H1 (cell line): ENCODE data around the gene FRZB. TPM values are rescaled to one million over a fixed set of nuclear protein-coding genes. Genes with fewer than 3 reads are reported as not detected.

Experiments
- CTCF ChIA-PET: fragments of 300-600 bp; sonication (Branson Sonifier 250); formaldehyde crosslinking; loops from one replicate; lab custom pipeline; 2021; ENCODE audit not compliant: partially characterized antibody; lab: Charles Lee
- POLR2A ChIA-PET: fragments of 300-600 bp; sonication (Branson Sonifier 250); formaldehyde crosslinking; loops from one replicate; lab custom pipeline; 2021; ENCODE audit warnings: inconsistent platforms; ENCODE audit not compliant: partially characterized antibody; lab: Charles Lee
- DNase-seq, 2 experiments: peaks; one replicate each; pipeline versions ENCODE4 v3.0.0 to v3.0.0-alpha.2; 2010 to 2022; ENCODE audit warnings: low spot score in 2 of 2, low read depth in 1 of 2, mixed read lengths in 1 of 2
- FAIRE-seq: peaks from 2 replicates; lab custom pipeline; 2011; peaks lifted over from hg19 to GRCh38; lab: Jason Lieb, UNC
- H2AFZ ChIP-seq: 2 replicates; pipeline ENCODE4 v1.8.1; 2012; ENCODE audit warnings: low read length, inconsistent platforms
- H2AK5ac ChIP-seq: 2 replicates; pipeline ENCODE4 v1.6.1; 2013; ENCODE audit warnings: low read depth, low read length
- H2BK120ac ChIP-seq: replicated peaks from 2 replicates; pipeline ENCODE3; 2013; ENCODE audit warnings: low read depth, low read length, inconsistent platforms
- H2BK12ac ChIP-seq: 2 replicates; pipeline ENCODE4 v1.6.1; 2013; ENCODE audit warnings: low read depth, low read length
- H2BK15ac ChIP-seq: 2 replicates; pipeline ENCODE4 v1.6.1; 2013; ENCODE audit warnings: low read length
- H2BK20ac ChIP-seq: 2 replicates; pipeline ENCODE4 v1.6.1; 2013; ENCODE audit warnings: low read length
- H2BK5ac ChIP-seq: 2 replicates; pipeline ENCODE4 v1.6.1; 2013; ENCODE audit warnings: low read depth, low read length
- H3K14ac ChIP-seq: 2 replicates; pipeline ENCODE4 v1.6.1; 2013; ENCODE audit warnings: inconsistent platforms; ENCODE audit not compliant: insufficient read length
- H3K18ac ChIP-seq: 2 replicates; pipeline ENCODE4 v1.6.1; 2013; ENCODE audit warnings: low read length; ENCODE audit errors: extremely low read depth
- H3K23ac ChIP-seq: 2 replicates; pipeline ENCODE4 v1.6.1; 2013; ENCODE audit warnings: inconsistent platforms; ENCODE audit not compliant: insufficient read length
- H3K23me2 ChIP-seq: 2 replicates; pipeline ENCODE4 v1.6.1; 2013; ENCODE audit warnings: low read depth, low read length
- H3K27ac ChIP-seq: 2 replicates; pipeline ENCODE4 v1.6.1; 2011; ENCODE audit warnings: low read depth, low read length, inconsistent platforms
- H3K27me3 ChIP-seq, 4 experiments: replicated peaks in 1 of 4; 1 replicate in 1 of 4; 2 replicates in 3 of 4; pipeline versions ENCODE4 v1.6.1 to v1.8.1; 2011 to 2013; ENCODE audit warnings: low read length in 3 of 4, mild to moderate bottlenecking in 3 of 4, inconsistent platforms in 2 of 4, mixed read lengths in 2 of 4, moderate library complexity in 1 of 4; ENCODE audit not compliant: control insufficient read depth in 3 of 4, insufficient read depth in 3 of 4; ENCODE audit errors: extremely low read depth in 1 of 4
- H3K36me3 ChIP-seq, 4 experiments: 2 replicates each; pipeline versions ENCODE4 v1.6.1 to v1.8.1; 2011 to 2013; ENCODE audit warnings: mild to moderate bottlenecking in 4 of 4, low read length in 3 of 4, moderate library complexity in 2 of 4, control low read depth in 1 of 4, inconsistent platforms in 1 of 4; ENCODE audit not compliant: insufficient read depth in 4 of 4, control insufficient read depth in 2 of 4
- H3K4ac ChIP-seq: replicated peaks from 2 replicates; pipeline ENCODE3; 2013; ENCODE audit warnings: low read length, low read depth, mixed read lengths, inconsistent platforms; ENCODE audit not compliant: insufficient read length
- H3K4me1 ChIP-seq, 4 experiments: replicated peaks in 1 of 4; 1 replicate in 1 of 4; 2 replicates in 3 of 4; pipeline versions ENCODE4 v1.6.1 to v1.8.1; 2011 to 2013; ENCODE audit warnings: low read length in 3 of 4, inconsistent platforms in 2 of 4, mixed read lengths in 1 of 4; ENCODE audit not compliant: insufficient read depth in 4 of 4, control insufficient read depth in 3 of 4
- H3K4me2 ChIP-seq, 2 experiments: 2 replicates each; pipeline versions ENCODE4 v1.6.1 to v1.8.1; 2011 to 2013; ENCODE audit warnings: low read depth in 2 of 2, low read length in 2 of 2, control low read depth in 1 of 2, inconsistent platforms in 1 of 2, mild to moderate bottlenecking in 1 of 2; ENCODE audit not compliant: insufficient read depth in 1 of 2
- H3K4me3 ChIP-seq, 4 experiments: fragments of 200-600, 300-600 bp in 1 of 4; sonication (generic), shearing (Covaris generic), sonication (Bioruptor Twin) in 1 of 4; 2 replicates each; pipeline versions ENCODE4 v1.5.1 to v1.8.1; 2011 to 2016; ENCODE audit warnings: low read length in 4 of 4, low read depth in 3 of 4, control low read depth in 2 of 4, inconsistent platforms in 2 of 4, mild to moderate bottlenecking in 2 of 4, mixed read lengths in 1 of 4, moderate library complexity in 1 of 4; ENCODE audit not compliant: insufficient read depth in 2 of 4; ENCODE audit errors: extremely low read depth in 1 of 4
- H3K56ac ChIP-seq: replicated peaks from 2 replicates; pipeline ENCODE3; 2013; ENCODE audit warnings: low read depth, mild to moderate bottlenecking, mixed read lengths, low read length, inconsistent platforms; ENCODE audit not compliant: insufficient read length
- H3K79me1 ChIP-seq: 2 replicates; pipeline ENCODE4 v1.6.1; 2013; ENCODE audit warnings: low read depth, low read length, control low read depth
- H3K79me2 ChIP-seq, 2 experiments: 2 replicates each; pipeline versions ENCODE4 v1.6.1 to v1.8.1; 2012 to 2013; ENCODE audit warnings: low read length in 2 of 2, mild to moderate bottlenecking in 2 of 2, inconsistent platforms in 1 of 2; ENCODE audit not compliant: insufficient read depth in 2 of 2, control insufficient read depth in 1 of 2
- H3K9ac ChIP-seq, 4 experiments: replicated peaks in 1 of 4; 1 replicate in 1 of 4; 2 replicates in 3 of 4; pipeline versions ENCODE4 v1.6.1 to v1.8.1; 2011 to 2013; ENCODE audit warnings: low read depth in 3 of 4, low read length in 3 of 4, control low read depth in 2 of 4, mild to moderate bottlenecking in 2 of 4, moderate library complexity in 2 of 4, inconsistent platforms in 1 of 4; ENCODE audit errors: extremely low read depth in 1 of 4
- H3K9me3 ChIP-seq, 2 experiments: 2 replicates each; pipeline versions ENCODE4 v1.6.1 to v1.8.1; 2012 to 2013; ENCODE audit warnings: mild to moderate bottlenecking in 2 of 2, moderate library complexity in 2 of 2, control low read depth in 1 of 2, inconsistent platforms in 1 of 2, low read depth in 1 of 2, low read length in 1 of 2, mixed read lengths in 1 of 2; ENCODE audit not compliant: insufficient read depth in 2 of 2
- H4K20me1 ChIP-seq, 2 experiments: replicated peaks in 1 of 2; 2 replicates each; pipeline versions ENCODE3 to v1.8.1; 2011 to 2013; ENCODE audit warnings: inconsistent platforms in 2 of 2, low read length in 2 of 2, mild to moderate bottlenecking in 1 of 2; ENCODE audit not compliant: insufficient read depth in 2 of 2, control insufficient read depth in 1 of 2
- H4K5ac ChIP-seq: 2 replicates; pipeline ENCODE4 v1.6.1; 2013; ENCODE audit warnings: low read length, low read depth, mixed read lengths, inconsistent platforms; ENCODE audit not compliant: insufficient read length
- H4K8ac ChIP-seq: 2 replicates; pipeline ENCODE4 v1.8.0; 2013; ENCODE audit warnings: mild to moderate bottlenecking, moderate library complexity, low read length, inconsistent platforms; ENCODE audit not compliant: insufficient read depth; ENCODE audit errors: extremely low read depth
- H4K91ac ChIP-seq: replicated peaks from 2 replicates; pipeline ENCODE3; 2013; ENCODE audit warnings: low read length, mixed read lengths, inconsistent platforms; ENCODE audit not compliant: insufficient read length
- BRCA1 ChIP-seq: IDR thresholded peaks from 2 replicates; pipeline ENCODE4 v1.6.1; 2012; ENCODE audit warnings: low read depth, low read length, improper control_type of control experiment
- CBX8 ChIP-seq: fragments of 300-800, 300-1000 bp; sonication (generic); IDR thresholded peaks from 2 replicates; pipeline ENCODE4 v1.7.1; 2016; ENCODE audit warnings: low read depth, low read length, borderline replicate concordance
- CHD1 ChIP-seq: IDR thresholded peaks from 2 replicates; pipeline ENCODE4 v1.6.1; 2012; ENCODE audit warnings: low read depth, low read length, improper control_type of control experiment
- CREB1 ChIP-seq: IDR thresholded peaks from 2 replicates; pipeline ENCODE4 v1.6.1; 2012; ENCODE audit warnings: inconsistent platforms
- EP300 ChIP-seq, 2 experiments: IDR thresholded peaks; 1 replicate in 1 of 2; 2 replicates in 1 of 2; pipeline ENCODE4 v1.6.1; 2011 to 2012; ENCODE audit warnings: low read depth in 2 of 2, low read length in 2 of 2, mild to moderate bottlenecking in 2 of 2, borderline replicate concordance in 1 of 2, inconsistent platforms in 1 of 2, moderate library complexity in 1 of 2
- FOSL1 ChIP-seq: IDR thresholded peaks from 2 replicates; pipeline ENCODE4 v1.6.1; 2011; ENCODE audit warnings: mild to moderate bottlenecking, low read depth, low read length, moderate library complexity; ENCODE audit not compliant: insufficient read depth
- JUND ChIP-seq: IDR thresholded peaks from 2 replicates; pipeline ENCODE4 v1.6.1; 2011; ENCODE audit warnings: mild to moderate bottlenecking, improper control_type of control experiment, low read length
- NANOG ChIP-seq: IDR thresholded peaks from 2 replicates; pipeline ENCODE4 v1.6.1; 2011; ENCODE audit warnings: low read length, low read depth, mild to moderate bottlenecking, inconsistent platforms; ENCODE audit not compliant: insufficient read depth, poor library complexity, severe bottlenecking
- POLR2A ChIP-seq, 2 experiments: IDR thresholded peaks; 1 replicate in 1 of 2; 2 replicates in 1 of 2; pipeline ENCODE4 v1.6.1; 2011; ENCODE audit warnings: low read depth in 2 of 2, low read length in 2 of 2, mild to moderate bottlenecking in 2 of 2; ENCODE audit errors: control extremely low read depth in 1 of 2
- RFX5 ChIP-seq: IDR thresholded peaks from 2 replicates; pipeline ENCODE4 v1.6.1; 2011; ENCODE audit warnings: low read depth, low read length, improper control_type of control experiment, borderline replicate concordance
- SIRT6 ChIP-seq: IDR thresholded peaks from one replicate; pipeline ENCODE4 v1.7.1; 2012; ENCODE audit warnings: low read length, inconsistent platforms
- SIX5 ChIP-seq: IDR thresholded peaks from 2 replicates; pipeline ENCODE4 v1.6.1; 2011; ENCODE audit warnings: mild to moderate bottlenecking, low read depth, low read length
- WGBS, 2 experiments: shearing (Covaris generic) in 1 of 2; methylation state at CpG; one replicate each; pipeline versions ENCODE4 v1.1.6 to v1.1.7; 2013 to 2015; ENCODE audit warnings: low lambda C conversion rate in 2 of 2, mixed read lengths in 2 of 2, inconsistent platforms in 1 of 2, low coverage in 1 of 2, missing lambda C conversion rate in 1 of 2; ENCODE audit not compliant: insufficient replicate concordance in 2 of 2, insufficient coverage in 1 of 2, insufficient read length in 1 of 2; ENCODE audit errors: extremely low coverage in 1 of 2, missing lambda C conversion rate in 1 of 2; 5-methylcytosine and 5-hydroxymethylcytosine counted together
- polyA plus RNA-seq, 7 experiments: library from polyadenylated mRNA; depleted of rRNA in 3 of 7; stranded (reverse) in 5 of 7; unstranded in 2 of 7; fragments of >200 nt in 5 of 7; fragments of 200-250 nt in 2 of 7; gene quantifications; 1 replicate in 5 of 7; 2 replicates in 1 of 7; 4 replicates in 1 of 7; pipeline versions ENCODE4 v1.2.1 to v1.2.3, GENCODE V29; 2011 to 2013; ENCODE audit warnings: missing spikeins in 2 of 7, mixed read lengths in 2 of 7
- total RNA-seq: library from RNA; stranded (reverse); fragmentation: NEBNext Ultra II Directional; extraction: Animal tissue kit (Norgen Biotek cat#: 25700); gene quantifications from 2 replicates; pipeline ENCODE4 v1.2.1, GENCODE V29; 2021
- TF ChIP-seq, protein P1 (sequence below): IDR thresholded peaks from 2 replicates; pipeline ENCODE4 v1.6.1; 2012; ENCODE audit warnings: inconsistent platforms

The FRZB gene
- total and polyA plus RNA-seq, 2 of the 8 experiments (the other 6 are each of a cell fraction or from before 2014, with no cell fraction given), result 4.4 to 4.6 TPM

DNA sequence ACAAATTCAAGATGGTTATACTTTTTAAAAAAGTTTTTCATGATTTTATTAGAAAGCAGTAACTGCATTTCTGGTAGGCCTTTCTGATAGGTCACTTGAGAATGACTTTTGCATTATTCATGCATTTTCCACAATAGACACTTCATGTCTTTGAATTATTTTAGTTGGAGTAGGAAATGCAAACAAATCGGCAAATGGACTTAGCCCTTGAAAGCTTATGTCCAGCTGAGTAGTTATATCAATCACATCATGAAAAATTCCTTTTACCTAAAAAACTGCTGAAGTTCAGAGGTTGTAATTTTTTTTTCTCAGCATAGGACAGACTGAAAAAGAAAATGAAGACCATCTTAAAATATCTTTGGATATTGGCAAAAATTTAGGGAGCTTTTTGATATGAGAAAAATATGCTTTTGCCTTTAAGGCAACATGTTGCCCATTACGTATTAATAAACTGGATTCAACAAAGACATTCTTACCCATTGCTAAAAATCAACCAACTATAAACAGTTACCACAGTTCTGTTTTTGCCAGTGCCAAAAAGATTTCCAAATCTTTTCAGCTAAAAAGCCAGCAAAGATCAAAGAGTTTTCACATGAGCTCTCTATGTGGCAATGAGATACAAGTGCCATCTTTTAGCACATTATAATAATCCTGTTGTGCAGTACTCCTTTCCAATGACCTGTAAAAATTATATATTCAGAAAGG lies 45.5 kb upstream of the FRZB start:
- H3K36me3 ChIP-seq, result peaks cover 0 to 27% (median 7%) of the 10 kb centered on the region in 4 experiments; a peak in 5 of 8 replicates
- CTCF ChIA-PET, result interaction anchor here (0.9 to 1.1 kb wide), 2 partner anchors 11 to 20 kb away, joined by 3 read pairs; no protein-coding TSS in a partner anchor

More for the DNA sequence above, 45.5 kb upstream of the FRZB start:
- FAIRE-seq (no peak), DNase-seq (no peak)
- Histone ChIP-seq H2BK12ac (no peak overlapping the region), H2BK20ac (no peak overlapping the region), H3K79me1 (no peaks in the 10 kb centered on the region), H3K4ac (no peak overlapping the region), H4K5ac (no peak overlapping the region), H2BK15ac (no peak overlapping the region), H3K27ac (no peak overlapping the region), H3K14ac (no peak overlapping the region), H3K9me3 (no peaks in the 10 kb centered on the region), H4K20me1 (no peaks in the 10 kb centered on the region), H4K8ac (no peak overlapping the region), H3K4me1 (peaks cover 0 to 2% (median 0%) of the 10 kb centered on the region in 4 experiments; a peak in 2 of 7 replicates), H3K4me3 (no peak overlapping the region), H3K18ac (no peak overlapping the region), H3K79me2 (no peaks in the 10 kb centered on the region), H4K91ac (no peak overlapping the region), H2BK120ac (no peak overlapping the region), H2AFZ (no peak overlapping the region), H3K9ac (no peak overlapping the region), H3K56ac (no peak overlapping the region), H3K27me3 (no peaks in the 10 kb centered on the region), H3K4me2 (no peak overlapping the region), H3K23me2 (no peaks in the 10 kb centered on the region), H3K23ac (no peak overlapping the region), H2BK5ac (no peak overlapping the region), H2AK5ac (no peak overlapping the region)
- POLR2A ChIA-PET, result no interaction called here
- WGBS, 2 experiments, result 92% methylated on average over 2 of the region's 2 CpGs; no CpG with 5 or more reads in 1 of the 2 experiments
- TF ChIP-seq NANOG, result no peak
- no peak for TF ChIP-seq CHD1
- no peak for TF ChIP-seq FOSL1
- no peak for TF ChIP-seq RFX5
- no peak for TF ChIP-seq EP300 (IDR thresholded peaks at IDR 0.05; ENCODE audit: borderline replicate concordance in 1 of 2, low read depth in 2 of 2, low read length in 2 of 2)
- no peak for TF ChIP-seq CBX8
- no peak for TF ChIP-seq BRCA1
- TF ChIP-seq CREB1, result no peak
- no peak for TF ChIP-seq SIRT6
- TF ChIP-seq POLR2A (IDR thresholded peaks at IDR 0.05; ENCODE audit: control extremely low read depth in 1 of 2, low read depth in 2 of 2, low read length in 2 of 2), result no peak
- TF ChIP-seq, protein P1, sequence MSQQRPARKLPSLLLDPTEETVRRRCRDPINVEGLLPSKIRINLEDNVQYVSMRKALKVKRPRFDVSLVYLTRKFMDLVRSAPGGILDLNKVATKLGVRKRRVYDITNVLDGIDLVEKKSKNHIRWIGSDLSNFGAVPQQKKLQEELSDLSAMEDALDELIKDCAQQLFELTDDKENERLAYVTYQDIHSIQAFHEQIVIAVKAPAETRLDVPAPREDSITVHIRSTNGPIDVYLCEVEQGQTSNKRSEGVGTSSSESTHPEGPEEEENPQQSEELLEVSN, result no peak
- no peak for TF ChIP-seq JUND
- TF ChIP-seq SIX5, result no peak
